ENCODE measurements around the gene RAB11FIP4. TPM values are rescaled to one million over a fixed set of nuclear protein-coding genes. Genes with fewer than 3 reads are reported as not detected.

Gene RAB11FIP4
- total RNA-seq, 1 experiment from 2014 or later = 15.1 TPM

DNA sequence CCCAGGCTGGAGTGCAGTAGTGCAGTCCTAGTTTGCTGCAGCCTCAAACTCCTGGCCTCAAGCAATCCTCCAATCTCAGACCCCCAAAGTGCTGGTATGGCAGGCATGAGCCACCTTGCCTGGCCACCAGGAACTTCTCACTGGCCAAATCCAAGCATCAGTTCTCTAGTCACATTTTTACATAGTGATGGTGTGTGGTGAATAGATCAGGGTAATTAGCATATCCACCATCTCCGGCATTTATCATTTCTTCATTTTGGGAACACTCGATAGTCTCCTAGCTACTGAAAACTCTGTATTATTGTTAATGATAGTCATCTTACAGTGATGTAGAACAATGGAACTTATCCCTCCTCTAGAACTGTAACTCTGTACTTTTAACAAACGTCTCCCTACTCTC lies 58.3 kb downstream of the RAB11FIP4 start:
- Histone ChIP-seq H4K20me1 (ENCODE audit: insufficient read depth) (no peaks in the 10 kb centered on the region), H3K27ac (ENCODE audit: low read depth, low read length) (no peak overlapping the region), H3K9me3 (ENCODE audit: control insufficient read depth in 1 of 2, insufficient read depth in 1 of 2, low read depth in 1 of 2, low read length in 2 of 2) (no peaks in the 10 kb centered on the region), H3K79me2 (ENCODE audit: insufficient read depth, low read length) (no peaks in the 10 kb centered on the region), H3K27me3 (ENCODE audit: insufficient read depth, low read length) (no peaks in the 10 kb centered on the region), H3K9ac (ENCODE audit: low read length) (no peak overlapping the region), H3K4me1 (ENCODE audit: control insufficient read depth in 1 of 2, insufficient read depth in 2 of 2, low read length in 2 of 2) (peaks cover 0 to 14% of the 10 kb centered on the region in 2 experiments; a peak in 2 of 4 replicates), H3K4me2 (ENCODE audit: low read length) (no peak overlapping the region), H3K9me2 (ENCODE audit: insufficient read depth) (no peaks in the 10 kb centered on the region), H2AFZ (ENCODE audit: low read depth, low read length, poor library complexity, severe bottlenecking) (no peak overlapping the region), H3K4me3 (replicated peaks in 1 of 2; ENCODE audit: low read depth in 1 of 2, low read length in 2 of 2) (no peak overlapping the region), H3K36me3 (ENCODE audit: control insufficient read depth in 1 of 2, insufficient read depth in 2 of 2, low read length in 2 of 2) (no peaks in the 10 kb centered on the region)
- ChIA-PET RAD21 (ENCODE audit: low non-redundant PET in 1 of 2, low total read pairs in 2 of 2, uncharacterized antibody in 2 of 2, unreplicated experiment in 2 of 2) (no interaction called here), POLR2A (no interaction called here), CTCF (no interaction called here)
- intact Hi-C loops (cut with micrococcal nuclease) = no loop called here
- ATAC-seq (no peak), DNase-seq (ENCODE audit: low read depth, low spot score) (no peak)
- no TSS peak for BruUV-seq (replicated peaks)
- TF ChIP-seq EZH2 (IDR thresholded peaks at IDR 0.05) (no peak), EZH2phosphoT487 (IDR thresholded peaks at IDR 0.05; ENCODE audit: borderline replicate concordance) (no peak), ELF1 (IDR thresholded peaks at IDR 0.05; ENCODE audit: borderline replicate concordance, low read depth) (no peak), POLR2A (IDR thresholded peaks at IDR 0.05; ENCODE audit: borderline replicate concordance, extremely low read depth, insufficient read depth, insufficient read length) (no peak)
- TF ChIP-seq, protein P1, sequence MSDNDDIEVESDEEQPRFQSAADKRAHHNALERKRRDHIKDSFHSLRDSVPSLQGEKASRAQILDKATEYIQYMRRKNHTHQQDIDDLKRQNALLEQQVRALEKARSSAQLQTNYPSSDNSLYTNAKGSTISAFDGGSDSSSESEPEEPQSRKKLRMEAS (IDR thresholded peaks at IDR 0.05) = no peak

DNA sequence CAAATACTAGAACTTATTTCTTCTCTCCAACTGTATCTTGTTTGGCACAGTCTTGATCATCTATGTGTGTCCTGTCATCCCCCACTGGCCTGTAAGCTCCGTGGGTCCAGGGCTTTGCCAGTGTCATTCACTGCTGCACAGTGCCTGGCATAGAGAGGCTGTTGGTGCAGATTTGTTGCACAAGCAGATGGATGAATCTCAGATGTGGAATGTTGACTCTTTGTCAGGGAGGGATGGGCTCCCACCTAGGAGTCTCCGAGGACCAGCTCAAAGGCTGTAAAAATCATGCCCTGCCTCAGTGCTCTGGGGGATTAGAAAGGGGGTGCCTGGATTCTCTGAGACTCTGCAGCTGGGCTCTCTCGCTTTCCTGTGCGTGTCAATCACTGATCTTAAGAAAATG lies 60.6 kb downstream of the RAB11FIP4 start:
- Histone ChIP-seq H3K79me2 (ENCODE audit: insufficient read depth, low read length) (no peaks in the 10 kb centered on the region), H4K20me1 (ENCODE audit: insufficient read depth) (no peaks in the 10 kb centered on the region), H3K27me3 (ENCODE audit: insufficient read depth, low read length) (no peaks in the 10 kb centered on the region), H3K4me3 (replicated peaks in 1 of 2; ENCODE audit: low read depth in 1 of 2, low read length in 2 of 2) (no peak overlapping the region), H3K9me2 (ENCODE audit: insufficient read depth) (no peaks in the 10 kb centered on the region), H3K9ac (ENCODE audit: low read length) (no peak overlapping the region), H3K4me1 (ENCODE audit: control insufficient read depth in 1 of 2, insufficient read depth in 2 of 2, low read length in 2 of 2) (peaks cover 0 to 14% of the 10 kb centered on the region in 2 experiments; a peak in 2 of 4 replicates), H3K36me3 (ENCODE audit: control insufficient read depth in 1 of 2, insufficient read depth in 2 of 2, low read length in 2 of 2) (no peaks in the 10 kb centered on the region), H2AFZ (ENCODE audit: low read depth, low read length, poor library complexity, severe bottlenecking) (no peak overlapping the region), H3K9me3 (ENCODE audit: control insufficient read depth in 1 of 2, insufficient read depth in 1 of 2, low read depth in 1 of 2, low read length in 2 of 2) (no peaks in the 10 kb centered on the region), H3K4me2 (ENCODE audit: low read length) (no peak overlapping the region), H3K27ac (ENCODE audit: low read depth, low read length) (no peak overlapping the region)
- intact Hi-C loops (cut with micrococcal nuclease) = no loop called here
- ChIA-PET RAD21 (ENCODE audit: low non-redundant PET in 1 of 2, low total read pairs in 2 of 2, uncharacterized antibody in 2 of 2, unreplicated experiment in 2 of 2) (no interaction called here), POLR2A (no interaction called here), CTCF (no interaction called here)
- no TSS peak for BruUV-seq (replicated peaks)
- no peak for ATAC-seq
- TF ChIP-seq, protein P1 (IDR thresholded peaks at IDR 0.05) = no peak
- DNase-seq (ENCODE audit: low read depth, low spot score) = no peak

Data from HCT116 (cell line).